Thoracic aorta (tissue), 2 donors: ENCODE measurements around the gene C6orf15. TPM values are rescaled to one million over a fixed set of nuclear protein-coding genes. Genes with fewer than 3 reads are reported as not detected.

ENCODE experiments used
- ATAC-seq: fragments of 150-250 bp; one replicate; pipeline ENCODE4 v1.8.0; 2017; ENCODE audit warnings: low read depth; ENCODE audit not compliant: insufficient number of reproducible peaks, low FRiP score
- DNase-seq: peaks from one replicate; pipeline ENCODE4 v3.0.0-alpha.2; 2020; ENCODE audit warnings: low spot score
- H3K27ac ChIP-seq, 2 donors: fragments of 200-600 bp; sonication (generic); 1 replicate in 1 of 2; 2 replicates in 1 of 2; pipeline ENCODE4 v1.5.1; 2016; ENCODE audit warnings: mild to moderate bottlenecking in 2 of 2, moderate library complexity in 2 of 2
- H3K27me3 ChIP-seq: fragments of 200-600 bp; sonication (generic); replicated peaks from 2 replicates; pipeline ENCODE4 v1.6.0; 2016; ENCODE audit warnings: mild to moderate bottlenecking; ENCODE audit not compliant: insufficient read depth
- H3K36me3 ChIP-seq: fragments of 200-600 bp; sonication (generic); one replicate; pipeline ENCODE4 v1.5.1; 2016
- H3K4me1 ChIP-seq, 2 donors: fragments of 200-600 bp; sonication (generic); 1 replicate in 1 of 2; 2 replicates in 1 of 2; pipeline versions ENCODE4 v1.5.1 to v1.6.0; 2016; ENCODE audit warnings: low read depth in 2 of 2, mild to moderate bottlenecking in 1 of 2; ENCODE audit not compliant: control insufficient read depth in 1 of 2
- H3K4me3 ChIP-seq: fragments of 200-600 bp; sonication (generic); 2 replicates; pipeline ENCODE4 v1.5.1; 2016; ENCODE audit warnings: mild to moderate bottlenecking
- H3K9me3 ChIP-seq: fragments of 200-600 bp; sonication (generic); 2 replicates; pipeline ENCODE4 v1.5.1; 2016
- CTCF ChIP-seq: fragments of 200-600 bp; sonication (generic); IDR thresholded peaks from one replicate; pipeline ENCODE4 v1.5.1; 2019; ENCODE audit warnings: antibody characterized with exemption
- total RNA-seq, 2 donors: library from RNA; depleted of rRNA; stranded (reverse); fragments of >200 nt; gene quantifications; one replicate each; pipeline versions ENCODE4 v1.1.0 to v1.2.3, GENCODE V29; 2016

The C6orf15 gene
- total RNA-seq, 2 donors from 2014 or later = not detected

GRCh38 chr6:31140643-31141042 is 28.3 kb upstream of the C6orf15 start:
- TF ChIP-seq CTCF = no peak
- peaks cover 9 to 17% of the 10 kb centered on the region in 2 donors for H3K4me1 ChIP-seq
- H3K36me3 ChIP-seq = peaks cover 7% of the 10 kb centered on the region
- DNase-seq = no peak
- no peak for ATAC-seq
- H3K27me3 ChIP-seq = no peaks in the 10 kb centered on the region
- no peak overlapping the region for H3K4me3 ChIP-seq
- no peak overlapping the region for H3K27ac ChIP-seq
- no peaks in the 10 kb centered on the region for H3K9me3 ChIP-seq

GRCh38 chr6:31139599-31139998 is 27.2 kb upstream of the C6orf15 start:
- ATAC-seq (no peak), DNase-seq (no peak)
- Histone ChIP-seq H3K36me3 (no peaks in the 10 kb centered on the region), H3K27ac (no peak overlapping the region), H3K9me3 (no peaks in the 10 kb centered on the region), H3K4me3 (no peak overlapping the region), H3K27me3 (no peaks in the 10 kb centered on the region), H3K4me1 (peaks cover 9 to 17% of the 10 kb centered on the region in 2 donors)
- no peak for TF ChIP-seq CTCF

GRCh38 chr6:31138982-31139381 is 26.6 kb upstream of the C6orf15 start, which contains the start of gene PSORS1C2:
PSORS1C2 (minus strand) TSS chr6:31139066; CDS start chr6:31139026, 40 bp downstream.
- Histone ChIP-seq H3K27ac (no peak within 1 kb of the TSS), H3K9me3 (no peaks in the 10 kb centered on the region), H3K36me3 (no peaks in the 10 kb centered on the region), H3K27me3 (no peaks in the 10 kb centered on the region), H3K4me1 (peaks cover 9 to 17% of the 10 kb centered on the region in 2 donors), H3K4me3 (peak within 1 kb of the TSS; percentile 51)
- ATAC-seq (no peak), DNase-seq (no peak)
- TF ChIP-seq CTCF = no peak

GRCh38 chr6:31135710-31136109 is 23.3 kb upstream of the C6orf15 start:
- no peak for TF ChIP-seq CTCF

GRCh38 chr6:31132806-31133205 is 20.4 kb upstream of the C6orf15 start:
- no peaks in the 10 kb centered on the region for H3K27me3 ChIP-seq
- no peak overlapping the region for H3K27ac ChIP-seq
- H3K9me3 ChIP-seq = no peaks in the 10 kb centered on the region
- no peak overlapping the region for H3K4me3 ChIP-seq
- peaks cover 0 to 3% of the 10 kb centered on the region in 2 donors for H3K4me1 ChIP-seq
- ATAC-seq = no peak
- no peak for DNase-seq
- no peaks in the 10 kb centered on the region for H3K36me3 ChIP-seq
- TF ChIP-seq CTCF = no peak

More at GRCh38 chr6:31135710-31136109, 23.3 kb upstream of the C6orf15 start:
- no peaks in the 10 kb centered on the region for H3K27me3 ChIP-seq
- no peak overlapping the region for H3K4me3 ChIP-seq
- H3K4me1 ChIP-seq = peaks cover 0 to 5% of the 10 kb centered on the region in 2 donors
- H3K9me3 ChIP-seq = no peaks in the 10 kb centered on the region
- ATAC-seq (no peak), DNase-seq (no peak)
- no peak overlapping the region for H3K27ac ChIP-seq
- H3K36me3 ChIP-seq = no peaks in the 10 kb centered on the region
